ENCODE data around the gene ZNF606.

ZNF606 gene

DNA sequence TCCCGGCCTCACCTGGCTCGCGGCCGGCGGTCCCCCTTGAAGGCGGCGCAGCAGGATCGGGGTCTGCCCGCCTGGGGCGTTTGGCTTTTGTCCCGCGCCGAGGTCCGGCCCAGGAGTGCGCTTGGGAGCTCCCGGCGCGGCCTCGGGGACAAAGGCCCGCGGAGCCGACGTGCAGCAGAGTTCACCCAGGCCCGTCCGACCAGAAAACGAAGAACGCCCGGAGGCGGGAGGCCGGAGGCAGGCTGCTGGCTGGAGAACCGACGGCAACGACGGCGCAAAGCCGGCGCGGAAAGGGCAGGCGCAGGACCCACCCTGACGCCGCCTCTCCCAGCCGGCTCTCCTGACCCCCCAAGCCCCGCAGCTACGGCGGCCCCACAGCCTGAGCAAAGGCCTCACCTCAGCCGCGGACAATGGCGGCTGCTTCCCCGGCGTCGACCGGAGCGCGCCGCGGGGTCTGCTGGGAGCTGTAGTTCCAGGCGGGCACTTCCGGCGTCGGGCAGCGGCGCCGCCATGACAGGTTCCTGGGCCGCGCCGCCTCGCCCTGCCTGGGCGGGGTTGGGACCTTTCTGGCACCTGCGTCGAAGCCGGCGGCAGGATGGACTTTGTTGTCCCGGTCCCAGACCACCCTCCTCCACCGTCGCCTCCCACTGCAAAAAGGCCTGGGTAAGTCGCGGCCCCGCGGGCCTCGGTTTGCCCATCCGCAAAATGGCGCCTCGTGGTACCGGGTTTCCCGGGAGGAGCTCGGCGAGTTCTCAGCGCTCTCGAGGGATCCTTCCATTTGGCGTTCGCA is at the start of gene ZNF606:
Gene ZNF606, minus strand, starts transcription at position 437 of the 790 bp plus-strand sequence. CDS start 1,501 bp downstream, outside the sequence.
- peak; percentile 93 for DNase-seq

DNA sequence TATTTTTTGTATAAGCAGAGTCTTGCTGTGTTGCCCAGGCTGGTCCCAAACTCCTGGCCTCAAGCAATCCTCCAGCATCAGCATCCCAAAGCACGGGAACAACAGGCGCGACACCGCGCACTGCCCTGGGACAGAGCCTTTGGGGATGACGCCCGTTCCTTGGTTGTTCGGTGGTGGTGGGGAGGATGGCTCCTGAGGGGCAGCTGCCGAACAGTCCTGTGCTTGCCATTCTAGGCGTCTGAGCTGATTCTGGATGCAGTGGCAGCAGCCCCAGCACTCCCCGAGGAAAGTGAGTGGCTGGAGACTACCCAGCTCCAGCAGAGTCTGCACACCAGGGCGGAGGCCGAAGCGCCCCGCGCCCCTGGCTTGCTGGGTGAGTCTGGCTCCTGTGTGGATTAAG is 49.6 kb upstream of the ZNF606 start:
- DNase-seq = no peak

DNA sequence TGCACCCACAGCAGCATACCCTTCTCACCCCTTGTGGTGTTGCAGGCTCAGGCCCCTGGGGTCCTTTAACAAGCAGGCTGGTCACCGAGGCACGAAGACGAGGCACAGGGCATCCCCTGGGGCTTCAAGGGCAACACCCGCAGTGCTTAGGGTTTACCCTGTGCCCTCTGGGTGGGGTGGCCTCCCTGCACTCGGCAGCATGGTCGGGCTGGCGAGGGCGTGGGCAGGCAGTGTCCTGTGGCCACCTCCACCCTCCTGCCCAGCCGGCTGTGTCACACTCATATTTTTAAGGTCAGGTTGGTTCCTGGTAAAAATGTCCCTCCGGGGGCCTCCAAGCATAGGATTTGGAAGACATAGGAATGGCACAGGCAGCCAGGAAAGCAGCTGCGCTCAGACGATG is 45.1 kb upstream of the ZNF606 start:
- DNase-seq = no peak

DNA sequence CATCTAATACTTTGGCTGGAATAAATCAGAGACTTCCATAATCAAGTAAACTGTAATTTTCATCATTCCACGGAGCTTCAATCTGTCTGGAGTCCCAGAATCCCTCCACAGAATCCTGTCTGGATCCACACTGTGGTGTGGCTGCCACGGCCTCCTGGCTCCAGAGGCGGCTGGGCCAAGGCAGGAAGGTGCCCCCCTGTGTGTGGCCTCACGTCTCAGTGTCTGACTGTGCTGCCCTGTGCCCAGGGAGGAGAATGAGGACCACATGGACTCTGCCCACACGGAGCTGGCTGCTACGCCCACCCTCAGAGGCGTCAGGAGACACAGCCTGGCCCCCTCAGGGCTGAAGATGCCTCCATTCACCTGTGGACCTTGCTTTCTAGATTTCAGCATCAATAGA is 44.2 kb upstream of the ZNF606 start:
- no peak for DNase-seq

DNA sequence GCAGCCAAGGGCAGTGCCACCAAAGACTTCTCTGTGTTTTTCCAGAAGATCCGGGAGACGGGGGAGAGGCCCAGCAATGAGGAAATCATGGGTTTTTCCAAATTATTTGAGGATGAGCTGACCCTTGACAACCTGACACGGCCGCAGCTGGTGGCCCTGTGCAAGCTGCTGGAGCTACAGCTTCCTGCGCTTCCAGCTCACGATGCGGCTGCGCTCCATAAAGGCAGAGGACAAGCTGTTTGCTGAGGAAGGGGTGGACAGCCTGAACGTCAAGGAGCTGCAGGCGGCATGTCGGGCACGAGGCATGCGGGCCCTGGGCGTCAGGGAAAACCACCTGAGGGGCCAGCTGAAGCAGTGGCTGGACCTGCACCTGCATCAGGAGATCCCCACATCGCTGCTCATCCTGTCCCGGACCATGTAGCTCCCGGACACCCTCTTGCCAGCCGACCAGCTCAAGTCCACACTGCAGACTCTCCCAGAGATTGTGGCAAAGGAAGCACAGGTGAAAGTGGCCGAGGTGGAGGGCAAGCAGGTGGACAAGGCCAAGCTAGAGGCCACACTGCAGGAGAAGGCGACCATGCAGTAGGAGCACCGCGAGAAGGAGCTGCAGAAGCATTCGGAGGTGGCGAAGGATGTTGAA is 42.9 kb upstream of the ZNF606 start:
- no peak for DNase-seq

DNA sequence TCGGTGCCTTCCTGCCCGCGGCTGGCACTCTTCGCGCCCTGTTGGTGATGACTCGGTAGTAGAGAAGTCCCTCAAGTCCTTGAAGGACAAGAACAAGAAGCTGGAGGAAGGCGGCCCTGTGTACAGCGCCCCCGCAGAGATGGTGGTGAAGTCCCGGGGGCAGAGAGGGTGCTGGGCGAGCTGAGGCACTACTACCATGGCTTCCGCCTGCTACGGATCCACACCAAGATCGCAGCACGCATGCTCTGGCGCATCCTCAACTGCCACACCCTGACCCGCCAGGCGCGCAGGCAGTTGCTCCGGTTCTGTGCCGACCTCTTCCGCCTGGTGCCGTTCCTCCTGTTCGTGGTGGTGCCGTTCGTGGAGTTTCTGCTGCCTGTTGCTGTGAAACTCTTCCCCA is 42.3 kb upstream of the ZNF606 start:
- DNase-seq = no peak

DNA sequence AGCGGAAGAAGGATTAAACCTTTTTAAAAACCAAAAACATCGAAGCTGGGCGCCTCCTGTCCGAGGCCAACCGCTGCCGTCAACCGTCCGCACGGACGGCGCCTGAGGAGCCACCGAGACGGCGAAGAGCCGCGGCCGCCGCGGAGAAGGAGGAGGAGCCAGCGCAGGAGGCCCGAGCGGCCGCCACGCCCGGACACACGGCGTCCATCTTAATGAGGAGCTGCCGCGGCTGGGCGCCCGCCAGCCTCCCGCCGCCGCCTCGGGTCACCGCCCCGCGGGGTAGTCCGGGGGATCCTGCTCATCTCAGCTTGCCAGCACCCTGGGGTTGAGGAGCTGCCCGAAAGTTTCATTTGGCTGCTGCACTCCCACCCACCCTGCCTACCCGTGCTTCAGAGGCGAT is 41.8 kb upstream of the ZNF606 start:
- no peak for DNase-seq

DNA sequence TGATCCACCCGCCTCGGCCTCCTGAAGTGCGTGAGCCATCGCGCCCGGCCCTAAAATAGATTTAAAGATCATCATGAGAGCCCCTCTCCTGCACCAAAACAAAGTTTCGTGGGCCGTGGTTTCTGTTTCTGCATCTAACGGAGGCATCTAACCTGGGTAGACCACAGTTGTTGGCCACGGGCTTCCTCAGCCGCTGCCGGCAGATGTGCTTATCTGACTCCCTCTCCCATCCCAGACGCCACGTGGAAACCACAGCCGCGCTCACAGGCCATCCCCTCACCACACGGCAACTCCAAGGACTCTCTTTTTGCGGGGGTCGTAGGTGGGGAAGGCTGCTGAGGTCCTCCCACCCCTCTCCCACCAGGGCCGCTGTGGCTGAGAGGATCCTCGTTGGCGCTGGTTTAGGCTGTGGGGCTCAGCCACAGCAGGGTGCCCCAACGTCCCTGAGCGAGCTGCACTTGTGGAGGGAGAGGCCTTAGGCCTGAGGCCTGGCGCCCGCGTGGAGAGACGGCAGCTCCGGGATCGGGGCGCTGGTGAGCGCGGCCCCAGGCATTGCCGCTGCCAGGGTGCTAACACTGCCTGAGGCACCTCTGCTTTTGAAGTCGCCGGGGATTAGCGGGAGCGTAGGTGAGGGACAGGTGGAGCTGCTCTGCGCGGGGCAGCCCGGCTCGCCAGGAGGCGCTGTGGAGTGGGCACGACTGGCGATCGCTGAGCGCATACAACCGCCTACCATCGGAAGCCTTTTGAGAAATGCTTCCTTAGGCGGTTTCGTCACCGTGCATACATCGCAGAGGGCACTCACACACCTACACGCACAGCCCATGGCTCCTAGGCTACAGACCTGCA is 40.1 kb upstream of the ZNF606 start:
- DNase-seq = no peak

DNA sequence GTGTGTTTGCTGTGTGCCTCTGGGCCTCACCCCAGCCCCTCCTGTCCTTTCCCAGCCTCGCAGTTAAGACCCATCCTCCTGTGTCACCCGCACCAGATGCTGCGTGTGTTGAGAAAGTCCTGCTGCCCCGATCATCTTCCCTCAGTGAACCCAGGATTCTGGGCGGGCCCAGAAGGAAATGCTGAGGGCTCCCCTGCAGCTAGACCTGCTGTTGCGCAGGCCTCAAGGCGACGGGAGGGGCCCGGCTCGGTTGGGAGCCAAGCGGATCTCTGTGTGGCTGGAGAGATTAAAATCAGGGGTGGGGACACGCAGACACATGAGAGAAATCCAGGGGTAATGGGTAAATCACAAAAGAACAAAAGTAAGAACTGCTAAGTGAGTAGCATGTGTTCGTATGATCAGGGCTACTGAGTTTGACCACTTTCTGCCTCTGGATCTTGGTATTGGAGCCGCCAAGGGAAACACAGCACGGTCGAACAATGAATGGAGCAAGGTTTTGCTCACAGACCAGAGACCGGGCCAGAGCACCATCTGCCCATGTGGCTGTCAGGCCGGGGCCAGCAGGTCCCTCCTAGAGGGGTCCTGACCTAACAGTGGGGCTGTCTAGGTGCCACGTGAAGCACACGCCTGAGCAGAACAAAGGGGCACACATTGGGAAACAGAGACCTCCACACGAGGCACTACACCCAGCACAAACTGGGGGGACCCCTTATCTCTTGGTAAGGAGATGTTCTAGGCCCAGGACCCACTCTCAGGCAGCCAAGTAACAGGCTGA is 38.3 kb upstream of the ZNF606 start:
- DNase-seq = no peak

DNA sequence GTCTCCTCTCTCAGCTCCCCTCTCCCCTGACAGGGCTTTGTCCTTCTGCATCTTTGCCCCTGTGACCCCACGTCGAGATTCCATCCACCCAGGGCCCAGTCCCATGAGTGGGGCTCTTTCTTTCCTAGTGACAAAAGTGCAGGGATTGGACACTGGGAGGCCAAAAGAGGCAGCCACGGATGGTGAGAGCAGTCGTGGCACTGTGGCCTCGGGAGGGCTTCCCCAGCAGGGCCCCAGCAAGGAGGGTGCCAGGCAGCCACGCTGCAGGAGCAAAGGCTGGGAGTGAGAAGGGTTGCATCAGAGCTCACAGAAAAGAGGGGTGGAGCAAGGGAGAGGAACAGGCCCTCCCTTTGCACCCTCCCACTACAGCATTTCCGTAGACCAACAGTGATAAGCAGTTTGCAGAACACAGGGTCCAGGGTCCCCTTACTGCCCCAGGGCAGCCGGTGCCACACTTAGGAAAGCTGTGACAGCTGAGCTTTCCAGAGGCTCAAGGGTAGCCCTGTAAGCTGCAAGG is 36.1 kb upstream of the ZNF606 start:
- DNase-seq = no peak

DNA sequence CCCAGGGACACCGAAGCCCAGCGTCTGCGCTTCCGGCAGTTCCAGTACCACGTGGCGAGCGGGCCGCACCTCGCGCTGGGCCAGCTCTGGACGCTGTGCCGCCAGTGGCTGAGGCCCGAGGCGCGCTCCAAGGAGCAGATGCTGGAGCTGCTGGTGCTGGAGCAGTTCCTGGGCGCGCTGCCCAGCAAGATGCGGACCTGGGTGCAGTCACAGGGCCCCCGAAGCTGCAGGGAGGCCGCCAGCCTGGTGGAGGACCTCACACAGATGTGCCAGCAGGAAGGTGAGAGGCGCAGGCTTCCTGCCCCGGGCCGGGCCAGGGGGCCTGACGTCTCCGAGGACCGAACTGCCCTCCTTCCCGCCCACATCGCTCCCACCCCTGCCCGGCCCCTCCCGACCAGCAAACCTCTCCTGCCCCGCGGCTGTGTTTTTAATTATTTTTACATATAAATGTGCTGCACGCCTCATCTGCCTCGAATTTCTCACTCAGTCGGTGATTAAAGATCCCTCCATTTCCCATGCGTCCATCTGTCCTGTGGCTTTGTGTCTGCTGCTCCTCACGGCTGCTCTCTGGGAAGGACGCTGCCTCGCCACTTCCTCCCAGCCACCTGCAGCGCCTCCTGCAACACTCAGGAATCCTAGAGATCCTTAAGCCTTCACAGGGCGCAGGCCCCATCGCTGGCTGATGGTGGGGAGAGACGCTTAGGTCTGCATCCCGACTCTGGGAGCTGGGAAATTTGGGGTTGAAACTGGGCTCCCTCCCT is 35.5 kb upstream of the ZNF606 start:
- DNase-seq = peak; percentile 6

DNA sequence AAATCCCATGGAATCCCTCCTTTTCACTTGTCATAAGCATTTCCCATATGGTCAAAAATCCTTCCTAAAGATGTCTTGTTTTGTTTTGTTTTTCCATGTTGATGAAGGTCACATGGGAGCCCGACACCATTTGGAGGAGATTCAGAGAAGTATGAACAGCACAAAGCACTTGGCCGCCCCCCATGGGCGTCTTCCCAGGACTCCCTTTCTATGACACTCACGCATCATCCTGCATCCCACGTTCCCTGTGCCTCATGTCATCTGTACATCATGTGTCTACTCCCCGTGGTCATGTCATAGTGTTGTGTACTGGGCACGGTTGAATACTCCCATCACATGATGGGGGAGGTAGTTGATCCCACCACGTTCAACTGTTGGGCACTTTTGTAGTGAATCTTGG is 33.2 kb upstream of the ZNF606 start:
- DNase-seq = no peak

DNA sequence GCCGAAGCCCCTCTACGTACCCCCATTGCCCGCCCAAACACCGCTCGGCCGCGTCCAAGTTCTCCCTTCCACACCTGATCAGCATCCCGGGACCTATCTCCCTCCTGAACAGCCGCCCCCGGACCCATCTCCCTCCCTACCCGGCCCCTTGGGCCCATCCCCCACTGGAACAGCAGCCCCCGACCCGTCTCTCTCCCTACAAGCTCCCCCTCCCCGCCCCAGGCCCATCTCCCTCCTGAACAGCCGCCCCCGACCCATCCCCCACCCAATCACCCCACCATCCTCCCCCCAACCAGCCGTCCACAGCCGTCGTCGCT is 31.8 kb upstream of the ZNF606 start:
- DNase-seq = no peak

DNA sequence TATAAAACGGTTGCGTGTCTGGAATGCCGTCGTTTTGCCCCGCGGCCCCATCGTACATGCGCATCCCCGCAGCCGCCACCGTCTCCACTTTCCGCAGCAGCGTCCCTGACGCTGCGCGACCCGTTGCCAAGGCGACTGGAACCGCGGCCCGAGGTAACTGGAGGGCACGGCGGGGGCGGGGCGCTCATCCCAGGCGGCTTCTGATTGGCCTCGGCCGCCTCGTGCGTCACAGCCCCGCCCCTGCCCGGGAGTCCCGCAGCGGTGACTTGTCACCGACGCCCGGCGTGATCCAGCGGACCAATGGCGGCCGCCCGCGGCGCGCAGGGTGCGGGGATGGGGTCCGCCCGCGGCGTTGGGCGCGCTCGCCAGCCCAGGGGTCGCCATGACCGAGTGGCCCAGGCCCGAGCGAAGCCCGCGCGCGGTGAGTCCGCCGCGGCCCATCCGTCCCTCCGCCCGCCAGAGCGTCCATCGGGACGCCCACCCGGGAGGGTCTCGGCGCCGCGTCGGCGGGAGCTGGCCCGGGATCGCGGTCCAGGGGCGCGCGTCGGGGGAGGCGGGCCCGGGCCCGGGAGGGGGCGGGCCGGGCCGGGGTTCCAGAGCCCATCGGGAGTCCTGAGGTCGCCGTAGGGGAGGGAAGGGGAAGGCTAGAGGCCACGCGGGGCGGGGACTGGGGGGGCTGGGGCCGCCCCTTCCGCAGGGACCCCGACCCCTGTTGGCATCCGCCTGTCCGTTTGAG is 31.3 kb upstream of the ZNF606 start, which contains the start of gene ZSCAN1:
Gene ZSCAN1, plus strand, starts transcription at position 285 of the 736 bp plus-strand sequence. CDS start 3,812 bp downstream, outside the sequence.
- no peak for DNase-seq

DNA sequence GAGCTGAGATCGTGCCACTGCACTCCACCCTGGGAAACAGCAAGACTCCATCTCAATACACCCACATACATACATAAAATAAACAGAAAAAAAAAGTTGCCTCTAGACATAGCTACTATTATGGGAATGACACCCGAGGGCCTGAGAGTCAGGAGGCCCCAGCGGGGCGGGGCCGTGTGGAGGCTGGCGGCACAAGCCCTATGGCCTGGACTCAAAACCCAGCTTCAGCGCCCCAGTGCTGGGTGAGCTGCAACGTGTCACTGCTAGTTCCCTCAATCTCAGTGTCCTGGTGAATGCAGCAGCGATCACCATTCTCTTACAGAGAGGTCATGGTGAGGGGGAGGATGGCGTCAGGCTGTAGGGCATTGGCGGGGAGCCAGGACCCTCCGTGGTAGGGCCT is 22.0 kb upstream of the ZNF606 start:
- no peak for DNase-seq

DNA sequence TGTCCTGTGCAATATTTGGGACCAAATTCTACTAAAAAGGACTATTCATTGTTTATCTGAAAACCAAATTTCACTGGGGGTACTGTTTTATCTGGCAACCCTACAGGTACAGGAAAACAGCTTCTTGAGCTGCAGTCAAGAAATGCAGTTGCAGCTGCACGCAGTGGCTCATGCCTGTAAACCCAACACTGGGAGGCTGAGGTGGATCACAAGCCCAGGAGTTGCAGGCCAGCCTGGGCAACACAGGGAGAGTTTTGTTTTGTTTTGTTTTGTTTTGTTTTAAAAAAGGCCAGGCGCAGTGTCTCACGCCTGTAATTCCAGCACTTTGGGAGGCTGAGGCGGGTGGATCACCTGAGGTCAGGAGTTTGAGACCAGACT is 19.7 kb upstream of the ZNF606 start:
- no peak for DNase-seq

DNA sequence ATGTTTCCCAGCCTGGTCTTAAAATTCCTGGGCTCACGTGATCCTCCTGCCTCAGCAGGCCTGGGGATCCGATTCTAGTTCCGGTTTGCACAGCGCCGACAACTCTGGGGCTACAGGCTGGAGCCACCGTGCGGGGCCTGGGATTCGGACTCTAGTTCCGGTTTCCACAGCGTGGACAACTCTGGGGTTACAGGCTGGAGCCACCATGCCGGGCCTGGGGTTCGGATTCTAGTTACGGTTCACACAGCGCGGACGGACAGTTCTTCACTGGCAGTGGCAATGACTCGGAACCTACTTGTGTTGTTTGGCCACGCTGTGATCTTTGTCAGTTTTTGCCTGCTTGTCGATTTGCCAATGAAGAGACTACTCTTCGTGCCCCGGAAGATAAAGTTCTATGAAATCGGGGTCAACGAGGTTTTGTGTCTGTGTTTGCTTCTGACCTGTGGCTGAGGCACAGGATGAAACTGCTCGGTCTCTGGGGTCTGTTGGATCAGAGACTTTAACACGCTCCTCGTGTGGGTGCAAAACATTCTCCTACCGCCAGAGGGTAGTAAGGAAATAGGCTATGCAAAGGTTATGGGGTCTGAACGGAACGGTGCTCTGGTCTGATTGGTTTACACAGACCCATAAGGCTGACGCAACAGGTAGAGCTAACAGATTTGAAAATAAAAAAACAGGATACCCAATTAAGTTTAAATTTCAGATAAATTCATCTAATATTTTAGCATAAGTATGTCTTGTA is 19.1 kb upstream of the ZNF606 start:
- DNase-seq = peak; percentile 57

DNA sequence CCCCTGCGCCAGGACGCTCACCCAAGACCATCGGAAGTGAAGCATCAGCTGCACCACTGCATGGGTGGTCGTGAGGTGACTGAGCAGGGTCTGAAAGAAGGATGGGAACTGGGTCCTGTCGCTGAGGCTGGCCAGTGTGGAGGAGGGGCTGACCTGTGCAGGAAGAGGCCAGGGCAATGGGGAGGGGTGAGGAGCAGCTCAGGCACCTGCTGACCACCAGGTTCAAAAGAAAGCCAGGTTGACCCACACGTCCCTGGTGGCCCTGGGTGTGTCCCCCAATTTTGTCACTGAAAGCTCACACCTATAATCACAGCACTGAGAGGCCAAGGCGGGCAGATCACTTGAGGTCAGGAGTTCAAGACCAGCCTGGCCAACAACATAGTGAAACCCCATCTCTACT is 17.5 kb upstream of the ZNF606 start:
- DNase-seq = no peak

DNA sequence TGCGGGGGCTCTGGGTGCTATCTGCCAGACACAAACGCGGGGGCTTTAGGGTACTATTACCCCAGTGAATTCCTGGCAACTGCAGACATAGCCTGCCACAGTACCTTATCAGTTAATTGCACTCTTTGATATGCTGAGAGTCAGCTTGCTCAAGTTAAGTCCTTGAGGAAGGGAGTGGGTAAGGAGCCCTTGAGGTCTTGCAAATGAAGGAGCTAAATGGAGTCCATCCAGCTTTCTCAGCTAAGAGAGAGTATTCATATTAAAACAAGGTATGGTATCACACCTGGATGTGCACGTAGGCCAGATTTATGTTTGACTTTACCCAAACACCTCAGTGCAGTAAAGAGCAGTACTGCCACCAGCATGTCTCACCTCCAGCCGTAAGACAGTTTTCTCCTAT is 11.5 kb upstream of the ZNF606 start:
- no peak for DNase-seq

DNA sequence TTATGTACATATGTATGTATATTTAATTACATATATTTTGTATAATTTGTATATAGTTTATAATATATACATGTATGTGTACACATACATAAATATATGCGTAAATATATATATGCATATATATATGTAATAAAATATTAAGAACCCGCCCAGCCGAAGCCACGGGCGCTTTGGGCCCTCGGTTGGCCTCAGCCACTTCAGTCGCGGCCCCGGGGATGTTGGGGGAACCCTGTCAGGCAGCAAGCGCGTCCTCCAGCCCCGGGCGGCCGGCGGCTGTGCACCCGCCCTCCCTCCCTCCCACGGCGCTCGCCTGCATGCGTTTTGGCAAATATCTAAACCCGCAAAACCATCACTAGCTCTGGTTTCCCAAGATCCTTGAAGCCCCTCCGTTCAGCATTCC is 7.9 kb upstream of the ZNF606 start:
- DNase-seq = peak; percentile 11

Measured in NCI-H69 (cell line).